Liver (tissue), 9 donors: ENCODE data around the gene TTC28. TPM values are rescaled to one million over a fixed set of nuclear protein-coding genes. Genes with fewer than 3 reads are reported as not detected.

Experiments
- DNase-seq: peaks from one replicate; pipeline ENCODE4 v3.0.0-alpha.2; 2017; ENCODE audit warnings: low spot score
- H3K27ac ChIP-seq, 2 donors: one replicate each; pipeline ENCODE4 v1.7.0; 2013; ENCODE audit warnings: inconsistent platforms in 2 of 2, low read length in 2 of 2, control low read depth in 1 of 2, low read depth in 1 of 2, mild to moderate bottlenecking in 1 of 2
- H3K27me3 ChIP-seq, 4 donors: one replicate each; pipeline versions ENCODE4 v1.6.1 to v1.7.0; 2013; ENCODE audit warnings: low read length in 3 of 4, inconsistent platforms in 1 of 4, mild to moderate bottlenecking in 1 of 4, moderate library complexity in 1 of 4; ENCODE audit not compliant: control insufficient read depth in 4 of 4, insufficient read depth in 4 of 4
- H3K36me3 ChIP-seq, 4 donors: one replicate each; pipeline versions ENCODE4 v1.6.1 to v1.7.0; 2013; ENCODE audit warnings: low read length in 3 of 4, mild to moderate bottlenecking in 3 of 4, low read depth in 1 of 4, moderate library complexity in 1 of 4; ENCODE audit not compliant: control insufficient read depth in 4 of 4, insufficient read depth in 3 of 4
- H3K4me1 ChIP-seq, 4 donors: one replicate each; pipeline versions ENCODE4 v1.6.1 to v1.7.0; 2013; ENCODE audit warnings: low read length in 3 of 4, mild to moderate bottlenecking in 3 of 4, moderate library complexity in 1 of 4; ENCODE audit not compliant: control insufficient read depth in 4 of 4, insufficient read depth in 4 of 4
- H3K4me3 ChIP-seq, 3 donors: one replicate each; pipeline versions ENCODE4 v1.6.1 to v1.7.0; 2013; ENCODE audit warnings: low read length in 3 of 3, control low read depth in 1 of 3, low read depth in 1 of 3, mild to moderate bottlenecking in 1 of 3
- H3K9ac ChIP-seq, 2 donors: one replicate each; pipeline ENCODE4 v1.7.0; 2013; ENCODE audit warnings: low read length in 2 of 2, mild to moderate bottlenecking in 2 of 2, moderate library complexity in 2 of 2, control low read depth in 1 of 2, low read depth in 1 of 2
- H3K9me3 ChIP-seq, 4 donors: one replicate each; pipeline versions ENCODE4 v1.6.1 to v1.7.0; 2013; ENCODE audit warnings: low read length in 3 of 4; ENCODE audit not compliant: control insufficient read depth in 4 of 4
- CTCF ChIP-seq: fragments of 150-350 bp; IDR thresholded peaks from 2 replicates; pipeline ENCODE4 v1.5.1; 2017; ENCODE audit warnings: improper control_type of control experiment, low read depth, low read length; ENCODE audit not compliant: missing input control
- EGR1 ChIP-seq, 2 donors: IDR thresholded peaks; 2 replicates each; pipeline ENCODE4 v1.6.1; 2016 to 2018; ENCODE audit warnings: antibody characterized with exemption in 2 of 2, low read depth in 2 of 2
- FOXA1 ChIP-seq: IDR thresholded peaks from 2 replicates; pipeline ENCODE4 v1.6.1; 2016; ENCODE audit warnings: antibody characterized with exemption
- FOXA2 ChIP-seq: IDR thresholded peaks from 2 replicates; pipeline ENCODE4 v1.6.1; 2016; ENCODE audit warnings: antibody characterized with exemption
- GABPA ChIP-seq, 2 donors: IDR thresholded peaks in 1 of 2; conservative IDR thresholded peaks in 1 of 2; 2 replicates each; pipeline ENCODE4 v1.6.1; 2016; ENCODE audit warnings: antibody characterized with exemption in 2 of 2, mild to moderate bottlenecking in 1 of 2, moderate library complexity in 1 of 2
- HNF4A ChIP-seq, 2 donors: conservative IDR thresholded peaks; 2 replicates each; pipeline ENCODE4 v1.6.1; 2016; ENCODE audit warnings: antibody characterized with exemption in 2 of 2, mild to moderate bottlenecking in 2 of 2
- HNF4G ChIP-seq: IDR thresholded peaks from 2 replicates; pipeline ENCODE4 v1.6.1; 2016; ENCODE audit warnings: antibody characterized with exemption
- JUND ChIP-seq, 2 donors: IDR thresholded peaks; 2 replicates each; pipeline ENCODE4 v1.6.1; 2016; ENCODE audit warnings: antibody characterized with exemption in 2 of 2
- NR2F2 ChIP-seq: IDR thresholded peaks from 2 replicates; pipeline ENCODE4 v1.6.1; 2016; ENCODE audit warnings: antibody characterized with exemption
- RAD21 ChIP-seq, 2 donors: IDR thresholded peaks; 2 replicates each; pipeline ENCODE4 v1.6.1; 2016; ENCODE audit warnings: antibody characterized with exemption in 2 of 2, mild to moderate bottlenecking in 2 of 2
- REST ChIP-seq: IDR thresholded peaks from 2 replicates; pipeline ENCODE4 v1.6.1; 2016; ENCODE audit warnings: antibody characterized with exemption, mild to moderate bottlenecking
- RXRA ChIP-seq, 2 donors: IDR thresholded peaks; 2 replicates each; pipeline ENCODE4 v1.6.1; 2017 to 2018; ENCODE audit warnings: antibody characterized with exemption in 2 of 2, mild to moderate bottlenecking in 1 of 2
- SP1 ChIP-seq: IDR thresholded peaks from 2 replicates; pipeline ENCODE4 v1.6.1; 2018; ENCODE audit warnings: antibody characterized with exemption, mild to moderate bottlenecking
- TAF1 ChIP-seq: conservative IDR thresholded peaks from 2 replicates; pipeline ENCODE4 v1.6.1; 2016; ENCODE audit warnings: antibody characterized with exemption, mild to moderate bottlenecking
- YY1 ChIP-seq: IDR thresholded peaks from 2 replicates; pipeline ENCODE4 v1.6.1; 2016; ENCODE audit warnings: antibody characterized with exemption, mild to moderate bottlenecking
- WGBS: extraction: QIAGEN DNeasy Blood & Tissue Kit; methylation state at CpG from one replicate; pipeline ENCODE4 v1.1.7; 2013; 5-methylcytosine and 5-hydroxymethylcytosine counted together
- polyA plus RNA-seq, 2 donors: library from polyadenylated mRNA; stranded (reverse) in 1 of 2; unstranded in 1 of 2; fragments of 200-250 nt in 1 of 2; fragments of >200 nt in 1 of 2; fragmentation: Nextera tagmentation in 1 of 2; extraction: Ambion mirVana in 1 of 2; gene quantifications; one replicate each; pipeline versions ENCODE4 v1.2.1 to v1.2.3, GENCODE V29; 2013 to 2015
- total RNA-seq, 2 donors: library from RNA; depleted of rRNA; stranded (reverse); fragments of >200 nt; gene quantifications; one replicate each; pipeline ENCODE4 v1.2.3, GENCODE V29; 2014
- TF ChIP-seq, protein P1 (sequence below): IDR thresholded peaks from 2 replicates; pipeline ENCODE4 v1.6.1; 2016; ENCODE audit warnings: antibody characterized with exemption
- TF ChIP-seq, protein P2 (sequence below): IDR thresholded peaks from 2 replicates; pipeline ENCODE4 v1.6.1; 2016; ENCODE audit warnings: antibody characterized with exemption
- TF ChIP-seq, protein P3 (sequence below): IDR thresholded peaks from 2 replicates; pipeline ENCODE4 v1.6.1; 2016; ENCODE audit warnings: antibody characterized with exemption
- donor health status: healthy.
- donor health status: healthy.
- donor health status: healthy.
- donor health status: healthy.
- donor health status: healthy.

TTC28 gene
- total and polyA plus RNA-seq, 4 donors, result 4.2 to 19.4 (median 5.9) TPM

DNA sequence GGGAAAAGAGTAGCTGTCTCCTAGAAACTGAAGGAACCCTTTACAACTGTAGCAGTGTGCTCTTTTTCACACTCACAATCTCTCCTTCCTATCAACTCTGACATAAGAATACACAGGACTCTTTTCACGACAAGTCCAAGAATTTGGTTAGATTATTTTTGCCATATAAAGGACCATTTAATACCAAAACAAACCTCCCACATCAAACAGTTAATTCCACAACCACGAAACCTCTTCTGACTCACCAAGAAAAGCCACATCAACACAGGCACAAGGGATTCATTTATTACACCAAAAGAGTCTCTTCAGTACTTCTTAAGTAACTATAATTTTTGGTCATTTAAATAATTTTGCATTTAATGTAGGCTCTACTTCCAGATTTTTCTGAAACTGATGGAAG is 538.0 kb downstream of the TTC28 start:
- WGBS, result 82% methylated on average over 2 of the region's 2 CpGs
- Histone ChIP-seq H3K4me1 (no peaks in the 10 kb centered on the region), H3K9me3 (no peaks in the 10 kb centered on the region), H3K27me3 (no peaks in the 10 kb centered on the region), H3K27ac (no peak overlapping the region), H3K36me3 (no peaks in the 10 kb centered on the region), H3K9ac (no peak overlapping the region), H3K4me3 (no peak overlapping the region)
- TF ChIP-seq GABPA (IDR thresholded peaks at IDR 0.05 in 1 of 2, conservative IDR thresholded peaks at IDR 0.05 in 1 of 2), result no peak
- no peak for TF ChIP-seq CTCF
- no peak for TF ChIP-seq RXRA (IDR thresholded peaks at IDR 0.05)
- no peak for TF ChIP-seq SP1
- TF ChIP-seq, protein P1, sequence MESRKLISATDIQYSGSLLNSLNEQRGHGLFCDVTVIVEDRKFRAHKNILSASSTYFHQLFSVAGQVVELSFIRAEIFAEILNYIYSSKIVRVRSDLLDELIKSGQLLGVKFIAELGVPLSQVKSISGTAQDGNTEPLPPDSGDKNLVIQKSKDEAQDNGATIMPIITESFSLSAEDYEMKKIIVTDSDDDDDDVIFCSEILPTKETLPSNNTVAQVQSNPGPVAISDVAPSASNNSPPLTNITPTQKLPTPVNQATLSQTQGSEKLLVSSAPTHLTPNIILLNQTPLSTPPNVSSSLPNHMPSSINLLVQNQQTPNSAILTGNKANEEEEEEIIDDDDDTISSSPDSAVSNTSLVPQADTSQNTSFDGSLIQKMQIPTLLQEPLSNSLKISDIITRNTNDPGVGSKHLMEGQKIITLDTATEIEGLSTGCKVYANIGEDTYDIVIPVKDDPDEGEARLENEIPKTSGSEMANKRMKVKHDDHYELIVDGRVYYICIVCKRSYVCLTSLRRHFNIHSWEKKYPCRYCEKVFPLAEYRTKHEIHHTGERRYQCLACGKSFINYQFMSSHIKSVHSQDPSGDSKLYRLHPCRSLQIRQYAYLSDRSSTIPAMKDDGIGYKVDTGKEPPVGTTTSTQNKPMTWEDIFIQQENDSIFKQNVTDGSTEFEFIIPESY, result no peak
- TF ChIP-seq, protein P2, sequence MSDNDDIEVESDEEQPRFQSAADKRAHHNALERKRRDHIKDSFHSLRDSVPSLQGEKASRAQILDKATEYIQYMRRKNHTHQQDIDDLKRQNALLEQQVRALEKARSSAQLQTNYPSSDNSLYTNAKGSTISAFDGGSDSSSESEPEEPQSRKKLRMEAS, result no peak
- no peak for TF ChIP-seq YY1
- TF ChIP-seq HNF4G, result no peak
- no peak for TF ChIP-seq HNF4A (conservative IDR thresholded peaks at IDR 0.05)
- no peak for TF ChIP-seq JUND (IDR thresholded peaks at IDR 0.05)
- TF ChIP-seq FOXA1, result no peak
- no peak for TF ChIP-seq TAF1
- no peak for DNase-seq

GRCh38 chr22:28139961-28140360 is 539.7 kb downstream of the TTC28 start:
- Histone ChIP-seq H3K9ac (no peak overlapping the region), H3K36me3 (no peaks in the 10 kb centered on the region), H3K9me3 (no peaks in the 10 kb centered on the region), H3K27ac (no peak overlapping the region), H3K4me1 (no peaks in the 10 kb centered on the region), H3K4me3 (no peak overlapping the region), H3K27me3 (no peaks in the 10 kb centered on the region)
- DNase-seq, result no peak
- 79% methylated on average over 2 of the region's 2 CpGs for WGBS
- TF ChIP-seq JUND (IDR thresholded peaks at IDR 0.05) (no peak), HNF4A (conservative IDR thresholded peaks at IDR 0.05) (no peak)

DNA sequence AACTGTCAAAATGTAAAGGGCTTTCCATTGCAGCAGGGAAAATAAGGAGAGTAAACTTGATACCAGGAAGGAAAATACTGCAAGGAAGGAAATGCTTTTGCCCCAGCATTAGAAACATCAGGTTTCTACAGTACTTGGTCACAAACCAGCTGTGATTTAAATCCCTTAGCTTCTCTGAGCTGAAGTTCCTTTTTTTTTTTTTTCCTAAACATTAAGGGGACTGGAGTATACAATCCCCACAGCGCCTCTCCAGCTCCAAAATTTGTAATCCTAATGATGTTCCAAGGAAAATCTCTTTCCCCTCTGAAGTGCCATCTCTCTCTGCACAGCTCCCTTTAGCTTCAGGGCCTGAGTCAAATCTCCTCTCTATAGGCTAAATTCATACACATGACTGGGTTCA is 540.1 kb downstream of the TTC28 start:
- 93% methylated on average over 1 of the region's 1 CpG for WGBS
- no peak overlapping the region for H3K27ac ChIP-seq
- TF ChIP-seq TAF1 (no peak), RXRA (IDR thresholded peaks at IDR 0.05) (no peak), JUND (IDR thresholded peaks at IDR 0.05) (no peak), FOXA2 (no peak), SP1 (no peak), HNF4A (conservative IDR thresholded peaks at IDR 0.05) (no peak), GABPA (IDR thresholded peaks at IDR 0.05 in 1 of 2, conservative IDR thresholded peaks at IDR 0.05 in 1 of 2) (no peak), YY1 (no peak), HNF4G (no peak), REST (no peak), FOXA1 (no peak), NR2F2 (no peak), RAD21 (IDR thresholded peaks at IDR 0.05) (no peak), EGR1 (IDR thresholded peaks at IDR 0.05; ENCODE audit: low read depth in 2 of 2) (no peak)
- TF ChIP-seq, protein P3, sequence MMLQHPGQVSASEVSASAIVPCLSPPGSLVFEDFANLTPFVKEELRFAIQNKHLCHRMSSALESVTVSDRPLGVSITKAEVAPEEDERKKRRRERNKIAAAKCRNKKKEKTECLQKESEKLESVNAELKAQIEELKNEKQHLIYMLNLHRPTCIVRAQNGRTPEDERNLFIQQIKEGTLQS, result no peak
- TF ChIP-seq, protein P1, result no peak
- TF ChIP-seq, protein P2, result no peak

More for the DNA sequence above, 540.1 kb downstream of the TTC28 start:
- H3K36me3 ChIP-seq, result no peaks in the 10 kb centered on the region
- DNase-seq, result no peak
- H3K4me1 ChIP-seq, result no peaks in the 10 kb centered on the region
- H3K9ac ChIP-seq, result no peak overlapping the region
- no peaks in the 10 kb centered on the region for H3K27me3 ChIP-seq
- H3K4me3 ChIP-seq, result no peak overlapping the region
- H3K9me3 ChIP-seq, result no peaks in the 10 kb centered on the region
